SH-SY5Y (cell line): ENCODE data around the gene CDH1.

Experiments used
- GATA2 ChIP-seq: IDR thresholded peaks from 2 replicates; pipeline ENCODE4 v1.6.1; 2011; ENCODE audit warnings: mild to moderate bottlenecking, low read depth, low read length
- GATA3 ChIP-seq: IDR thresholded peaks from 2 replicates; pipeline ENCODE4 v1.6.1; 2011; ENCODE audit warnings: low read depth, mild to moderate bottlenecking, low read length, moderate library complexity

DNA sequence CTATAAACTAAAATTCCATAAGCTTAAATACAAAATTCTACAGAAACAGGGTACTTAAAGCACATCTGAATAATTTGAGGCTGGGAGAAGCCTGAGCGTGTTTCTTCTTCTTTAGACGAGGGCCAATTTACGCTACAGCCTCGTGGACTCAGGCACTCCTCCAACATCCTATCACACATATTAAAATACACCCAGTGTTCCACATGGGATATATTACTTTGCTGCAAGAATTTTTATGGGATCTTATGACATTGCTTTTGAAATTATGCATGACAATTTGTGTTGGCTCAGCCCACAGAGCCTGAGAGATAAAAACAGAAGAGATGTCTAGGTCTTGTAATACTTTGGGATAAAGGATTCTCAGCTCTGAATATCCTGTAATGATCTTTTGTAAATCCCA, 102.7 kb downstream of the CDH1 start:
- TF ChIP-seq GATA3 (no peak), GATA2 (no peak)
